ACC112 (cell line): Measurements from ENCODE around the gene EIPR1.

Source experiments
- H2AFZ ChIP-seq: fragments of 200-600 bp; sonication (generic); one replicate; pipeline ENCODE4 v1.6.0; 2017; ENCODE audit warnings: antibody characterized with exemption, low read length; ENCODE audit not compliant: unreplicated experiment
- H3K27ac ChIP-seq: fragments of 200-600 bp; sonication (generic); 2 replicates; pipeline ENCODE4 v1.5.1; 2014; ENCODE audit warnings: low read depth, mild to moderate bottlenecking, antibody characterized with exemption, low read length, moderate library complexity
- H3K27me3 ChIP-seq: fragments of 200-600 bp; sonication (generic); 2 replicates; pipeline ENCODE4 v1.6.1; 2014; ENCODE audit warnings: mild to moderate bottlenecking, antibody characterized with exemption, low read length, moderate library complexity, mixed read lengths; ENCODE audit not compliant: insufficient read depth
- H3K36me3 ChIP-seq: fragments of 200-600 bp; sonication (generic); 2 replicates; pipeline ENCODE4 v1.6.1; 2016; ENCODE audit warnings: mild to moderate bottlenecking, antibody characterized with exemption, low read length, moderate library complexity, mixed read lengths; ENCODE audit not compliant: insufficient read depth
- H3K4me1 ChIP-seq: fragments of 200-600 bp; sonication (generic); one replicate; pipeline ENCODE4 v1.6.1; 2016; ENCODE audit warnings: low read length, mixed read lengths; ENCODE audit not compliant: insufficient read depth, unreplicated experiment, control insufficient read depth
- H3K4me3 ChIP-seq: fragments of 200-600 bp; sonication (generic); 2 replicates; pipeline ENCODE4 v1.5.1; 2014; ENCODE audit warnings: mild to moderate bottlenecking, low read depth, low read length
- H3K79me2 ChIP-seq: fragments of 200-600 bp; sonication (generic); one replicate; pipeline ENCODE4 v1.6.0; 2016; ENCODE audit warnings: low read length; ENCODE audit not compliant: control insufficient read depth, unreplicated experiment, insufficient read depth

Gene EIPR1

GRCh38 chr2:3340144-3340543 lies 37.5 kb downstream of the EIPR1 start:
- Histone ChIP-seq H3K36me3 (no peaks in the 10 kb centered on the region), H2AFZ (no peak overlapping the region), H3K4me3 (no peak overlapping the region), H3K79me2 (no peaks in the 10 kb centered on the region), H3K4me1 (no peaks in the 10 kb centered on the region), H3K27me3 (no peaks in the 10 kb centered on the region), H3K27ac (no peak overlapping the region)

DNA sequence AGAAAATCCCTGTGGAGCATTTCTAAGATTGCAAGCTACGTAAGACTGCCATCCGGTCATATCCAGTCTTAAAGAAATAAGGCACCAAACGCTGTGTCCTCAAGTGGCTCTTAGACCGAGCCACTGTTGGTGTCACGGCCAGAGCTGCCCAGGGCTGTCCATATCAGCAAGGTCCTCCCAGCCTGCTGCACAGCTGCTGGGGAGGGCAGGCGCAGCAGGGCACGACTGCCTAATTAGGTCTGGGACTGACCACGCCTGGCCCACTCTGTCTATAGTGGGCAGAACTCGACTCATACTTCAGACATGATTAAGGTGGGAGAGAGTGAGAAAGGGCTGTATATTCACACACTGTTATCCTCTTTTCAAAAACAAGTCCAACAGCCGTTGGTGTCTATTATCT lies 39.3 kb downstream of the EIPR1 start:
- no peaks in the 10 kb centered on the region for H3K27me3 ChIP-seq
- H3K79me2 ChIP-seq, result no peaks in the 10 kb centered on the region
- no peak overlapping the region for H2AFZ ChIP-seq
- H3K36me3 ChIP-seq, result peaks cover 3% of the 10 kb centered on the region; the same call in 1 of the 2 replicates
- no peak overlapping the region for H3K27ac ChIP-seq
- no peak overlapping the region for H3K4me3 ChIP-seq
- no peaks in the 10 kb centered on the region for H3K4me1 ChIP-seq

DNA sequence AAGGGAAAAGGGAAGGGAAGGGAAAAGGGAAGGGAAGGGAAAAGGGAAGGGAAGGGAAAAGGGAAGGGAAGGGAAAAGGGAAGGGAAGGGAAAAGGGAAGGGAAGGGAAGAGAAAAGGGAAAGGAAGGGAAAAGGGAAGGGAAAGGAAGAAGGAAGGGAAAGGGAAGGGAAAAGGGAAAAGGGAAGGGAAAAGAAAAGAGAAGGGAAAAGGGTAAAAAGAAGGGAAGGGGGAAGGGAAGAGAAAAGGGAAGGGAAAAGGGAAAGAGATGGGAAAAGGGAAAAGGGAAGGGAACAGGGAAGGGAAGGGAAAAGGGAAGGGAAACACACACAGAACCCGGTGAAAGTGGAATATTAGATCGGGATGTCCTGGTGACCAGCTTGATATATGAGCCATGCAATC lies 40.8 kb downstream of the EIPR1 start:
- Histone ChIP-seq H3K27me3 (no peaks in the 10 kb centered on the region), H3K27ac (no peak overlapping the region), H3K4me1 (no peaks in the 10 kb centered on the region), H3K4me3 (no peak overlapping the region), H3K79me2 (no peaks in the 10 kb centered on the region), H3K36me3 (peaks cover 3% of the 10 kb centered on the region; the same call in 1 of the 2 replicates), H2AFZ (no peak overlapping the region)

DNA sequence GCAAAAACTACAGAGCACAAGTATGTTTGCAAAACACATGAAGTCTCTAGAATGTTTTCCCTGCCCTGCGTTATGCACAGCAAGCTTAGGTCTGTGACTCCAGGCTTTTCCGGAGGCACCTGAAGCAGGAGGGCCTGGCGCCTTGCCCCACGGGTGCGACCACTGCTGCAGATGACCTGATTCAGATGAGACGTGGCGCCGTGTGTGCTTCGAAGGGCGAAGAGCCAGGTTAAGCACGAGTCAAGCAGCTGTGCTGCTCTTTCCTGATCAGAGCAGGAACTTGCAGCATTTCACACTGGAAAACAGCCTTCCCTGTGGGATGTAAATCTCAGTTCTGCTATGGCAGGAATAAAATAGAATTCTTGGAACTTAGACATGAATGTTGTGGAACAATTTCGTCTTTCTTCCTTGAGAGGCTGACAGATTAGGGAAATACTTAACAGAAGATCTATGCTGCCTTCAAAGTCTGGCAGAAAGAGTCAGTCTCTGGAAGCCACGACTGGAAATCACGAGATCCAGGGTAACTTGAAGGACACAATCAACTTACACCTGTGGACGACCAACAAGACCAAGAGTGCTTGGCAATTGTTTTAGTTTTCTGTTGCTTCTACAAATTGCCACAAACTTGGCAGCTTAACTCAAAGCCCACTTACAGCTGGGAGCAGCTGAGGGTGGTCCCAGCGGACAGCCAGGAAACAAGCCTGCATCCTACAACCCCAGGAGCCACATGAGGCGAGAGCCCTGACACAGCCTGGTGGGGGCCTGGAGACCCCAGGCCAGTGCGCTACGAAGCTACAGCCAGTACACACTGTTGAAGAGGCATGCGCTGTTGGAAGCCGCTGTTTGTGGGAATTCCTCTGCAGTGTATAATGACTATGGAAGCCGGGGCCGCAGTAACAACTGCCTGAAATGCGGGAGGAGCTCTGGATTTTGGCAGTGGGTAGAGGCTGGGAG lies 42.9 kb downstream of the EIPR1 start:
- H3K4me3 ChIP-seq, result no peak overlapping the region
- no peaks in the 10 kb centered on the region for H3K79me2 ChIP-seq
- no peaks in the 10 kb centered on the region for H3K27me3 ChIP-seq
- peaks cover 9% of the 10 kb centered on the region; the same call in 1 of the 2 replicates for H3K36me3 ChIP-seq
- H3K27ac ChIP-seq, result no peak overlapping the region
- no peak overlapping the region for H2AFZ ChIP-seq
- no peaks in the 10 kb centered on the region for H3K4me1 ChIP-seq

DNA sequence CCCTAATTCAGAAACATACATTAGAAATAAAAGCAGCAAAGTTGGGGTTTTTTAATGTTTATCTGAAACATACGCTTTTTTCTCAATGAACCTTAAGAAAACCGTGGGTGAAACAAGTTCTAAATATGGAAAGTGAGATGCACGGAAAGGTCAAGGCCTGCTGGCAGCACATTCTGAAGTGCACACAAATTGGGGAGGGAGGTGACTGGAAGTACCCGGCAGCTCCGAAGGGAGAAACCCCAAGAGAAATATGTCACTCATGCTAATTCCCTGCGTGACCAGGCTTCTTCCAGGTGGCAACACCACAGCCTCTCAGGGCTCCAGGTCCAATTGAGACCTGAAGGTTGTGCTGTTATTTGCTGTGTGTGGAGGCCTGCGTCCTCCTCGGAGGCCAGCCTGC lies 45.5 kb downstream of the EIPR1 start:
- no peaks in the 10 kb centered on the region for H3K4me1 ChIP-seq
- H3K4me3 ChIP-seq, result no peak overlapping the region
- H2AFZ ChIP-seq, result no peak overlapping the region
- no peak overlapping the region for H3K27ac ChIP-seq
- H3K27me3 ChIP-seq, result no peaks in the 10 kb centered on the region
- H3K36me3 ChIP-seq, result peaks cover 9% of the 10 kb centered on the region; the same call in 1 of the 2 replicates
- no peaks in the 10 kb centered on the region for H3K79me2 ChIP-seq

DNA sequence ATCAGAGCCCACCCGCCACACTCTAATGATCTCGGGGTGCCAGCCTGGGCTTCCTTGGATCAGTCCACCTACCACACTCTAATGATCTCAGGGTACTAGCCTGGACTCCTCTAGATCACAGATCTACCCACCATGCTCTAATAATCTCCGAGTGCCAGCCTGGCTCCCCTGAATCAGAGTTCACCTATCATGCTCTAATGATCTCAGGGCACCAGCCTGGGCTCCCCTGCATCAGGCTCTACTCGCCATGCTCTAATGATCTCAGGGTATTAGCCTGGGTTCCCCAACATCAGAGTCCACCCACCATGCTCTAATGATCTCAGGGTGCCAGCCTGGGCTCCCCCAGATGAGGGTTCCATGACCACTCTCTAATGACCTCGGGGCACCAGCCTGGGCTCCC lies 48.1 kb downstream of the EIPR1 start:
- Histone ChIP-seq H3K27ac (no peak overlapping the region), H3K36me3 (peaks cover 8% of the 10 kb centered on the region; the same call in 1 of the 2 replicates), H3K79me2 (no peaks in the 10 kb centered on the region), H3K4me1 (no peaks in the 10 kb centered on the region), H3K4me3 (no peak overlapping the region), H3K27me3 (no peaks in the 10 kb centered on the region), H2AFZ (no peak overlapping the region)

DNA sequence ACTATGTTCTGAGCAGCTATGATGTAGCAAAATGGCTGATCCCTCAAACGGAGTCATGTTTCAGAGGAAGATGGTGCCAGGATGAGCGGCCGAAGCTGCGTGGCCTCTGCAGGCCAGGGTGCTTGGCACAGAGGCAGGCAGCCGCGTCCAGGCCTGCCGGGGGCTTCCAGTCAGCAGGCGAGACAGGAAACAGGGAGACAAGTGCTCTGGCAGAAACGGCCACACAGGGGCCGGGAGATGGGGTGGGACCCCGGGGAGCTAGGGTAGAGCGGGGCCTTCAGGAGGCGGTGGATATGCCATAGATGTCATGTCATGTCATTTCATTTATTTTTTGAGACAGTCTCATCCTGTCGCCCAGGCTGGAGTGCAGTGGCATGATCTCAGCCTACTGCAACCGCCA lies 50.7 kb downstream of the EIPR1 start:
- H3K4me3 ChIP-seq, result no peak overlapping the region
- H3K27ac ChIP-seq, result no peak overlapping the region
- H3K4me1 ChIP-seq, result no peaks in the 10 kb centered on the region
- no peaks in the 10 kb centered on the region for H3K79me2 ChIP-seq
- peaks cover 6% of the 10 kb centered on the region; the same call in 1 of the 2 replicates for H3K36me3 ChIP-seq
- H3K27me3 ChIP-seq, result no peaks in the 10 kb centered on the region
- no peak overlapping the region for H2AFZ ChIP-seq

- no peak overlapping the region for H2AFZ ChIP-seq
- H3K4me3 ChIP-seq, result no peak overlapping the region
- H3K4me1 ChIP-seq, result no peaks in the 10 kb centered on the region
- no peaks in the 10 kb centered on the region for H3K79me2 ChIP-seq
- H3K36me3 ChIP-seq, result peaks cover 6% of the 10 kb centered on the region; the same call in 1 of the 2 replicates
- H3K27me3 ChIP-seq, result no peaks in the 10 kb centered on the region
- H3K27ac ChIP-seq, result no peak overlapping the region
Measured at GRCh38 chr2:3326182-3326537, 51.5 kb downstream of the EIPR1 start.

DNA sequence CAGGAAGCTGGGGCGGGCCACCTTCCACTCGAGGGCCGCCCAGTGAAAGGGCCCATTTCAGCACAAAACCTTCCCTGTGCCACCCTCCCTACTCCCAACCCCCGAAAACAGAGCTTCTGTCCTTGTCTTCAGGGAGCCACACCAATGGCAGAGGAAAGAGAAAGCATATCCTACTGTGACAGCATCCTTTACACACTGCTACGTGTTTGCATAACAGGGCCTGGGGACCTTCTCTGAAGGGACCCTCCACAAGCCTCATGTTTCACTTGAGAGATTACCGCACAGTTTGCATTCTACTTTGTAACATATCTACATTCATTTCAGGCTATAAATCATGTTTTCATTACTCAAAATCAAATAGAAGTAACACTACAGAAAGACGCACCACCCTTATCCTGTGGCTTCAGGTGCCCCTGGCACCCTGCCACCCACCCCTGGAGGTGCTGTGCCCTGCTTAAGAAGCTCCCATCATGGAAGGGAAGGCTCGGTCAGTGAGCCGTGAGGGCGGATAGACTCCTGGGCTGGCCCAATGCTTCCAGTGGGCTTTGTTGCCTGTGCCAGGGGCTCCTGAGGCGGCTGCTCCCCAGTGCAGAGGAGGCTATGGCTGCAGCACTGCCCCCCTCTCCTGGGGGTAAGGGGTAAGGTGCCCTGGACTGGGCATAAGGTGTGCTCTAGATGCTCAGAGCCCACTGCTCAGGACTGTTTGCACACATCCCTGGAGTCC lies 52.0 kb downstream of the EIPR1 start:
- no peaks in the 10 kb centered on the region for H3K27me3 ChIP-seq
- H3K4me3 ChIP-seq, result no peak overlapping the region
- H3K4me1 ChIP-seq, result no peaks in the 10 kb centered on the region
- no peak overlapping the region for H2AFZ ChIP-seq
- no peak overlapping the region for H3K27ac ChIP-seq
- H3K79me2 ChIP-seq, result no peaks in the 10 kb centered on the region
- H3K36me3 ChIP-seq, result peaks cover 1% of the 10 kb centered on the region; the same call in 1 of the 2 replicates

- no peaks in the 10 kb centered on the region for H3K27me3 ChIP-seq
Measured at GRCh38 chr2:3324404-3325281, 53.0 kb downstream of the EIPR1 start.

More at GRCh38 chr2:3324404-3325281, 53.0 kb downstream of the EIPR1 start:
- Histone ChIP-seq H3K4me1 (no peaks in the 10 kb centered on the region), H3K36me3 (no peaks in the 10 kb centered on the region), H3K79me2 (no peaks in the 10 kb centered on the region), H3K4me3 (no peak overlapping the region), H3K27ac (no peak overlapping the region), H2AFZ (no peak overlapping the region)
